HepG2 (cell line): ENCODE results near the gene SPAG9. TPM values are rescaled to one million over a fixed set of nuclear protein-coding genes. Genes with fewer than 3 reads are reported as not detected.
A peak's percentile ranks its signal among the peaks of the same experiment; 100 is the strongest.

Source experiments
- FIP1L1 ChIP-seq: fragments of 200-400 bp; formaldehyde crosslinking; IDR thresholded peaks from 2 replicates; pipeline ENCODE4 v1.6.1; 2018; ENCODE audit warnings: low read depth, mild to moderate bottlenecking, low read length, moderate library complexity, borderline replicate concordance; ENCODE audit not compliant: insufficient read depth
- FOSL2 ChIP-seq: sonication (generic); formaldehyde crosslinking; IDR thresholded peaks from 2 replicates; pipeline ENCODE4 v1.4.0; 2020; ENCODE audit warnings: missing genetic modification reagents
- MAF1 ChIP-seq: sonication (generic); formaldehyde crosslinking; IDR thresholded peaks from 2 replicates; pipeline ENCODE4 v1.5.0; 2020; ENCODE audit warnings: missing genetic modification reagents, borderline replicate concordance
- YEATS4 ChIP-seq: sonication (generic); formaldehyde crosslinking; IDR thresholded peaks from 2 replicates; pipeline ENCODE4 v1.4.0; 2020; ENCODE audit warnings: missing genetic modification reagents, borderline replicate concordance
- ZNF660 ChIP-seq: sonication (generic); formaldehyde crosslinking; IDR thresholded peaks from 2 replicates; pipeline ENCODE4 v1.5.1; 2020; ENCODE audit warnings: mild to moderate bottlenecking, low read depth, missing genetic modification reagents, borderline replicate concordance
- polyA plus RNA-seq, 8 experiments: library from polyadenylated mRNA; depleted of rRNA in 3 of 8; stranded (reverse) in 7 of 8; unstranded in 1 of 8; fragments of >200 nt; fragmentation: Illumina TruSeq in 4 of 8; extraction: Trizol in 4 of 8; gene quantifications; 2 replicates each; pipeline versions ENCODE4 v1.2.1 to v1.2.3, GENCODE V29; 2011 to 2016; ENCODE audit warnings: low read depth in 4 of 8, missing spikeins in 1 of 8, mixed read lengths in 1 of 8; ENCODE audit not compliant: insufficient read depth in 1 of 8
- total RNA-seq, 5 experiments: library from RNA; depleted of rRNA; stranded (reverse); fragments of >200 nt; fragmentation: Illumina TruSeq; extraction: Trizol; gene quantifications; 2 replicates each; pipeline ENCODE4 v1.2.3, GENCODE V29; 2016; ENCODE audit warnings: low read depth in 1 of 5
- TF ChIP-seq, protein P1 (sequence below): IDR thresholded peaks from 2 replicates; pipeline ENCODE4 v1.4.0; 2020; ENCODE audit warnings: mild to moderate bottlenecking, missing genetic modification reagents
- TF ChIP-seq, protein P2 (sequence below): sonication (generic); formaldehyde crosslinking; conservative IDR thresholded peaks from 2 replicates; pipeline ENCODE4 v1.8.1; 2023; ENCODE audit warnings: missing genetic modification reagents
- TF ChIP-seq, protein P3 (sequence below): fragments of 450-650 bp; IDR thresholded peaks from 2 replicates; pipeline ENCODE4 v1.6.1; 2017; ENCODE audit warnings: mild to moderate bottlenecking
- TF ChIP-seq, protein P4 (sequence below): sonication (generic); formaldehyde crosslinking; IDR thresholded peaks from 2 replicates; pipeline ENCODE4 v1.4.0; 2020; ENCODE audit warnings: mild to moderate bottlenecking, missing genetic modification reagents

SPAG9 gene
- total and polyA plus RNA-seq, 2 of the 13 experiments (the other 11 are each of a cell fraction or from before 2014, with no cell fraction given), result 43.2 to 78.6 TPM

DNA sequence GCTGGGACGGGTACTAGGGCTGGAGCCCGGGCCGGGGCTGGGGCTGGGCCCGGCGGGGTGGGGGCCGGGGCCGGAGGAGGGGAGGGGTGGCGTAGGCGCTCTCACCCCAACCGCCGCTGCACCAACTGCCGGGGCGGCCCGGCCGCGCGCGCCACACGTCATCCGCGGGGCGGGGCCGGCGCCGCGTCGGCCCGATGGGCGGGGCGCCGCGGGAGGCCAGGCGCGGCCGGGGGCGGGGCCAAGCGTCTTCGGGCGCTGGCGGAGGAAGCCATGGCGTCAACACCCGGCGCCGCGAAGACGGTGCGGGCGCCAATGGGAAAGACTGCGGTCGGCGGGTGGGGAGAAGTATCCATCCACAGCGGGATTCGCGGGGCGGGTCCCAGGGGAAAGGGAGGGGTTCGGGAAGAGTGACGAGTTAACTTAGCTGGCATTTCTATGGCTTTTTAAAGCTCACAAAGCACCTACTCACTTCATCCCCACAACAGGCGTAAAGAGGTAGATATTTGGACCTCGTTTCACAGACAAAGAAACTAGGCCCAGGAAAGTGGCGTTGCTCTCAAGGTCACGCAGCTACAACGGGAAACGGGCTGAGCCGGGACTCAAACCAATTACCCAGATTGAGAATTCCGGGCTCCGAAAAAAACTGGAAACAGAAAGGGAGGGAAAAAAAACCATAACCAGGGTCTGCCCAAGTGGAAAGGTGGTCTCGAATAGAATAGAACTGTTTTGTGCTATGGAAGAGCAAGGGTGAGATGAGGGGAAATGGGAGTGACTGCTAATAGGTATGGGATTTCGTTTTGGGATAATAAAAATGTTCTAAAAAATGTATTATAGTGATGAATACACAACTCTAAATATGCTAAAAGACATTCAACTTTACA lies at the start of gene SPAG9 (continued):
- TF ChIP-seq, protein P1, sequence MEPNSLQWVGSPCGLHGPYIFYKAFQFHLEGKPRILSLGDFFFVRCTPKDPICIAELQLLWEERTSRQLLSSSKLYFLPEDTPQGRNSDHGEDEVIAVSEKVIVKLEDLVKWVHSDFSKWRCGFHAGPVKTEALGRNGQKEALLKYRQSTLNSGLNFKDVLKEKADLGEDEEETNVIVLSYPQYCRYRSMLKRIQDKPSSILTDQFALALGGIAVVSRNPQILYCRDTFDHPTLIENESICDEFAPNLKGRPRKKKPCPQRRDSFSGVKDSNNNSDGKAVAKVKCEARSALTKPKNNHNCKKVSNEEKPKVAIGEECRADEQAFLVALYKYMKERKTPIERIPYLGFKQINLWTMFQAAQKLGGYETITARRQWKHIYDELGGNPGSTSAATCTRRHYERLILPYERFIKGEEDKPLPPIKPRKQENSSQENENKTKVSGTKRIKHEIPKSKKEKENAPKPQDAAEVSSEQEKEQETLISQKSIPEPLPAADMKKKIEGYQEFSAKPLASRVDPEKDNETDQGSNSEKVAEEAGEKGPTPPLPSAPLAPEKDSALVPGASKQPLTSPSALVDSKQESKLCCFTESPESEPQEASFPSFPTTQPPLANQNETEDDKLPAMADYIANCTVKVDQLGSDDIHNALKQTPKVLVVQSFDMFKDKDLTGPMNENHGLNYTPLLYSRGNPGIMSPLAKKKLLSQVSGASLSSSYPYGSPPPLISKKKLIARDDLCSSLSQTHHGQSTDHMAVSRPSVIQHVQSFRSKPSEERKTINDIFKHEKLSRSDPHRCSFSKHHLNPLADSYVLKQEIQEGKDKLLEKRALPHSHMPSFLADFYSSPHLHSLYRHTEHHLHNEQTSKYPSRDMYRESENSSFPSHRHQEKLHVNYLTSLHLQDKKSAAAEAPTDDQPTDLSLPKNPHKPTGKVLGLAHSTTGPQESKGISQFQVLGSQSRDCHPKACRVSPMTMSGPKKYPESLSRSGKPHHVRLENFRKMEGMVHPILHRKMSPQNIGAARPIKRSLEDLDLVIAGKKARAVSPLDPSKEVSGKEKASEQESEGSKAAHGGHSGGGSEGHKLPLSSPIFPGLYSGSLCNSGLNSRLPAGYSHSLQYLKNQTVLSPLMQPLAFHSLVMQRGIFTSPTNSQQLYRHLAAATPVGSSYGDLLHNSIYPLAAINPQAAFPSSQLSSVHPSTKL (CRISPR knock-in tag), result peak; percentile 66
- peak; percentile 79; the same call in 1 of the 2 replicates for TF ChIP-seq MAF1 (CRISPR knock-in tag)
- TF ChIP-seq, protein P2, sequence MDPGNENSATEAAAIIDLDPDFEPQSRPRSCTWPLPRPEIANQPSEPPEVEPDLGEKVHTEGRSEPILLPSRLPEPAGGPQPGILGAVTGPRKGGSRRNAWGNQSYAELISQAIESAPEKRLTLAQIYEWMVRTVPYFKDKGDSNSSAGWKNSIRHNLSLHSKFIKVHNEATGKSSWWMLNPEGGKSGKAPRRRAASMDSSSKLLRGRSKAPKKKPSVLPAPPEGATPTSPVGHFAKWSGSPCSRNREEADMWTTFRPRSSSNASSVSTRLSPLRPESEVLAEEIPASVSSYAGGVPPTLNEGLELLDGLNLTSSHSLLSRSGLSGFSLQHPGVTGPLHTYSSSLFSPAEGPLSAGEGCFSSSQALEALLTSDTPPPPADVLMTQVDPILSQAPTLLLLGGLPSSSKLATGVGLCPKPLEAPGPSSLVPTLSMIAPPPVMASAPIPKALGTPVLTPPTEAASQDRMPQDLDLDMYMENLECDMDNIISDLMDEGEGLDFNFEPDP (CRISPR knock-in tag), result no peak
- TF ChIP-seq, protein P3, sequence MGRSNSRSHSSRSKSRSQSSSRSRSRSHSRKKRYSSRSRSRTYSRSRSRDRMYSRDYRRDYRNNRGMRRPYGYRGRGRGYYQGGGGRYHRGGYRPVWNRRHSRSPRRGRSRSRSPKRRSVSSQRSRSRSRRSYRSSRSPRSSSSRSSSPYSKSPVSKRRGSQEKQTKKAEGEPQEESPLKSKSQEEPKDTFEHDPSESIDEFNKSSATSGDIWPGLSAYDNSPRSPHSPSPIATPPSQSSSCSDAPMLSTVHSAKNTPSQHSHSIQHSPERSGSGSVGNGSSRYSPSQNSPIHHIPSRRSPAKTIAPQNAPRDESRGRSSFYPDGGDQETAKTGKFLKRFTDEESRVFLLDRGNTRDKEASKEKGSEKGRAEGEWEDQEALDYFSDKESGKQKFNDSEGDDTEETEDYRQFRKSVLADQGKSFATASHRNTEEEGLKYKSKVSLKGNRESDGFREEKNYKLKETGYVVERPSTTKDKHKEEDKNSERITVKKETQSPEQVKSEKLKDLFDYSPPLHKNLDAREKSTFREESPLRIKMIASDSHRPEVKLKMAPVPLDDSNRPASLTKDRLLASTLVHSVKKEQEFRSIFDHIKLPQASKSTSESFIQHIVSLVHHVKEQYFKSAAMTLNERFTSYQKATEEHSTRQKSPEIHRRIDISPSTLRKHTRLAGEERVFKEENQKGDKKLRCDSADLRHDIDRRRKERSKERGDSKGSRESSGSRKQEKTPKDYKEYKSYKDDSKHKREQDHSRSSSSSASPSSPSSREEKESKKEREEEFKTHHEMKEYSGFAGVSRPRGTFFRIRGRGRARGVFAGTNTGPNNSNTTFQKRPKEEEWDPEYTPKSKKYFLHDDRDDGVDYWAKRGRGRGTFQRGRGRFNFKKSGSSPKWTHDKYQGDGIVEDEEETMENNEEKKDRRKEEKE, result no peak
- 0 out of 2 replicates have a peak, but pooled peaks have one; percentile 8 for TF ChIP-seq YEATS4 (CRISPR knock-in tag)
- no peak for TF ChIP-seq FIP1L1
- no peak; the same call in 1 of the 2 replicates for TF ChIP-seq FOSL2
- no peak for TF ChIP-seq ZNF660 (CRISPR knock-in tag)
- TF ChIP-seq, protein P4, sequence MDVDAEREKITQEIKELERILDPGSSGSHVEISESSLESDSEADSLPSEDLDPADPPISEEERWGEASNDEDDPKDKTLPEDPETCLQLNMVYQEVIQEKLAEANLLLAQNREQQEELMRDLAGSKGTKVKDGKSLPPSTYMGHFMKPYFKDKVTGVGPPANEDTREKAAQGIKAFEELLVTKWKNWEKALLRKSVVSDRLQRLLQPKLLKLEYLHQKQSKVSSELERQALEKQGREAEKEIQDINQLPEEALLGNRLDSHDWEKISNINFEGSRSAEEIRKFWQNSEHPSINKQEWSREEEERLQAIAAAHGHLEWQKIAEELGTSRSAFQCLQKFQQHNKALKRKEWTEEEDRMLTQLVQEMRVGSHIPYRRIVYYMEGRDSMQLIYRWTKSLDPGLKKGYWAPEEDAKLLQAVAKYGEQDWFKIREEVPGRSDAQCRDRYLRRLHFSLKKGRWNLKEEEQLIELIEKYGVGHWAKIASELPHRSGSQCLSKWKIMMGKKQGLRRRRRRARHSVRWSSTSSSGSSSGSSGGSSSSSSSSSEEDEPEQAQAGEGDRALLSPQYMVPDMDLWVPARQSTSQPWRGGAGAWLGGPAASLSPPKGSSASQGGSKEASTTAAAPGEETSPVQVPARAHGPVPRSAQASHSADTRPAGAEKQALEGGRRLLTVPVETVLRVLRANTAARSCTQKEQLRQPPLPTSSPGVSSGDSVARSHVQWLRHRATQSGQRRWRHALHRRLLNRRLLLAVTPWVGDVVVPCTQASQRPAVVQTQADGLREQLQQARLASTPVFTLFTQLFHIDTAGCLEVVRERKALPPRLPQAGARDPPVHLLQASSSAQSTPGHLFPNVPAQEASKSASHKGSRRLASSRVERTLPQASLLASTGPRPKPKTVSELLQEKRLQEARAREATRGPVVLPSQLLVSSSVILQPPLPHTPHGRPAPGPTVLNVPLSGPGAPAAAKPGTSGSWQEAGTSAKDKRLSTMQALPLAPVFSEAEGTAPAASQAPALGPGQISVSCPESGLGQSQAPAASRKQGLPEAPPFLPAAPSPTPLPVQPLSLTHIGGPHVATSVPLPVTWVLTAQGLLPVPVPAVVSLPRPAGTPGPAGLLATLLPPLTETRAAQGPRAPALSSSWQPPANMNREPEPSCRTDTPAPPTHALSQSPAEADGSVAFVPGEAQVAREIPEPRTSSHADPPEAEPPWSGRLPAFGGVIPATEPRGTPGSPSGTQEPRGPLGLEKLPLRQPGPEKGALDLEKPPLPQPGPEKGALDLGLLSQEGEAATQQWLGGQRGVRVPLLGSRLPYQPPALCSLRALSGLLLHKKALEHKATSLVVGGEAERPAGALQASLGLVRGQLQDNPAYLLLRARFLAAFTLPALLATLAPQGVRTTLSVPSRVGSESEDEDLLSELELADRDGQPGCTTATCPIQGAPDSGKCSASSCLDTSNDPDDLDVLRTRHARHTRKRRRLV (CRISPR knock-in tag), result no peak
